Activated B cell treated with CpG ODN at 0.5 μM for 24 hours (primary cell): Measurements from ENCODE around the gene DOK3. TPM values are rescaled to one million over a fixed set of nuclear protein-coding genes. Genes with fewer than 3 reads are reported as not detected.

Source experiments
- ATAC-seq: fragments of 200-7000 bp; cut with Tn5 transposase; one replicate; pipeline ENCODE4 v1.10.0; 2021; ENCODE audit warnings: low read depth, mild to moderate bottlenecking, moderate library complexity
- CTCF ChIA-PET: fragments of 350-600 bp; sonication (Branson Sonifier 250); formaldehyde crosslinking; loops from one replicate; lab custom pipeline; 2021; ENCODE audit warnings: antibody characterized with exemption; lab: Charles Lee
- POLR2A ChIA-PET: fragments of 350-600 bp; sonication (Branson Sonifier 250); formaldehyde crosslinking; loops from one replicate; lab custom pipeline; 2021; ENCODE audit warnings: antibody characterized with exemption; lab: Charles Lee
- DNase-seq: peaks from one replicate; pipeline ENCODE4 v3.0.0; 2022
- H3K27ac Mint-ChIP-seq: one replicate; pipeline ENCODE4 v1.8.0; 2020; ENCODE audit warnings: mixed read lengths
- H3K27me3 Mint-ChIP-seq: one replicate; pipeline ENCODE4 v1.8.0; 2021; ENCODE audit warnings: mixed read lengths
- H3K36me3 Mint-ChIP-seq: one replicate; pipeline ENCODE4 v1.8.0; 2021; ENCODE audit warnings: low read depth, mixed read lengths
- H3K4me1 Mint-ChIP-seq: one replicate; pipeline ENCODE4 v1.8.0; 2021; ENCODE audit warnings: mixed read lengths
- H3K4me3 Mint-ChIP-seq: one replicate; pipeline ENCODE4 v1.8.0; 2020; ENCODE audit warnings: mild to moderate bottlenecking, mixed read lengths
- H3K9me3 Mint-ChIP-seq: one replicate; pipeline ENCODE4 v1.8.0; 2020; ENCODE audit warnings: mixed read lengths
- CTCF ChIP-seq: fragments of 200-600 bp; IDR thresholded peaks from one replicate; pipeline ENCODE4 v1.8.0; 2022; ENCODE audit warnings: antibody characterized with exemption, mild to moderate bottlenecking
- intact Hi-C: fragments of 100-400 bp; cut with micrococcal nuclease; formaldehyde crosslinking; loops from one replicate; pipeline ENCODE4 v1.15.1; 2024
- total RNA-seq: library from RNA; stranded (reverse); gene quantifications from 2 replicates; pipeline ENCODE4 v1.2.3, GENCODE V29; 2022

DOK3 gene
- total RNA-seq, 1 donor from 2014 or later: 88.5 TPM

GRCh38 chr5:177465044-177465443, 44.6 kb downstream of the DOK3 start:
- DNase-seq (no peak), ATAC-seq (no peak)
- Mint-ChIP-seq H3K9me3 (peaks cover 2% of the 10 kb centered on the region), H3K4me1 (peaks cover 2% of the 10 kb centered on the region), H3K4me3 (no peak overlapping the region), H3K27me3 (no peaks in the 10 kb centered on the region), H3K36me3 (no peaks in the 10 kb centered on the region), H3K27ac (no peak overlapping the region)
- ChIA-PET POLR2A (no interaction called here), CTCF (no interaction called here)
- intact Hi-C loops: no loop called here
- TF ChIP-seq CTCF: no peak

DNA sequence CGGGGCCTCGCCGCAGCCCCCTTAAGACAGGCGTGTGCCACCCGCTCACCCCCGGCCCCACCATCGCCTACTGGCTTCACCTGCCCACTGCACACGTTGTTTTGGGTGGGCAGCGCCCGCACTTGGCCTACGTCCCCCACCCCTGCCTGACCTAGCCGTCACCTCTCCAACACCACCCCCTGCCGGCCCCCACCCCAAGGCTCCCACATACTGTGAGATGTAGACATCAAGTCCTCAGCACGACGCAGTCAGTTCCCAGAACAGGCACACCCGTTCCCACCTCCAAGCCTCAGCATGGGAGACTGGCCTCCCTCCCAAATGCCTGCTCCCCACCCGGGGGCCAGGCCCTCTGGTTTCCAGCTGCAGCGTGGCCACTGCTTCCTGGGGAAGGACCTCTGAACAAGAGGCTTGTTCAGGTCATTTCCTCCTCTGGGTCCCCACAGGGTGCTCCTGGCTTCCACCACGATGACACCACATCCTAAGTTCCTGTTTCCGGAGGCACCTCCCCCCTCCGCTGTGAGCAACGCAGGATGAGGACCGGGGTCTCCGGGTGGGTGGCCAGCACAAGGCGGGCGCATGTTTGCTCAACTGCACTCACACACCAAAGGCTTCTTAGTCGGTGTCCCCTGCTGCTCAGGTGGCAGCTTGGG, 47.5 kb downstream of the DOK3 start:
- Mint-ChIP-seq H3K4me1 (peaks cover 6% of the 10 kb centered on the region), H3K36me3 (no peaks in the 10 kb centered on the region), H3K9me3 (peaks cover 2% of the 10 kb centered on the region), H3K4me3 (no peak overlapping the region), H3K27ac (no peak overlapping the region), H3K27me3 (no peaks in the 10 kb centered on the region)
- DNase-seq (no peak), ATAC-seq (no peak)
- ChIA-PET CTCF (no interaction called here), POLR2A (no interaction called here)
- intact Hi-C loops: no loop called here
- TF ChIP-seq CTCF: no peak

GRCh38 chr5:177459819-177460628, 49.6 kb downstream of the DOK3 start:
- no peak for TF ChIP-seq CTCF
- H3K4me3 Mint-ChIP-seq: no peak overlapping the region
- H3K27me3 Mint-ChIP-seq: no peaks in the 10 kb centered on the region
- no peaks in the 10 kb centered on the region for H3K36me3 Mint-ChIP-seq
- ChIA-PET CTCF (no interaction called here), POLR2A (interaction anchor here (0.6 kb wide), 1 partner anchor 73 kb away, joined by 6 read pairs; no protein-coding TSS in a partner anchor)
- DNase-seq (no peak), ATAC-seq (no peak)
- intact Hi-C loops: loop anchor here (5.0 kb wide), 1 partner anchor 328 kb away; the partner anchor contains the start of gene NSD1
- H3K9me3 Mint-ChIP-seq: no peaks in the 10 kb centered on the region
- H3K4me1 Mint-ChIP-seq: peaks cover 11% of the 10 kb centered on the region
- H3K27ac Mint-ChIP-seq: no peak overlapping the region

DNA sequence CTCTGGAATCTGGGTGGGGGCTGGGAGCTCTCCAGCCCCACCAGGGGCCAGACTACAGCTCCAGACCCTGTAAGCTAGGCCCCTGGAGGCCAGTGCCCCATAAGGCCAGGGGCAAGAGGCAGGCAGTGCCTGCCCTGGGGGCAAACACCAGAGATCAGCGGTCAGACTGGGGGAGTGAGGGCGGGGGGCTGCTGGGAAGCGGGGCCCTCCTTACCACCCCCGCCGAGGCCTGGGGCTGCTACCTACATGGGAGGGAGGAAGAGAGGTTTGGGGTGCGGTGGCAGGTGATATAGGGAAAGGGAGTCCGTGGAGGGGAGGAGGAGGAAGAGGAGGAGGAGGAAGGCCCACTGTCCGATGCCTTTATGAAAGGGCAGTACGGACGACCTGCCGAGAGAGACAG, 50.3 kb downstream of the DOK3 start:
- intact Hi-C loops: loop anchor here (5.0 kb wide), 1 partner anchor 327 kb away; the partner anchor contains the start of gene NSD1
- ChIA-PET POLR2A (no interaction called here), CTCF (interaction anchor here (2.8 kb wide), 1 partner anchor 56 kb away, joined by 22 read pairs; no protein-coding TSS in a partner anchor)
- ATAC-seq (no peak), DNase-seq (no peak)
- Mint-ChIP-seq H3K9me3 (no peaks in the 10 kb centered on the region), H3K27ac (no peak overlapping the region), H3K4me3 (no peak overlapping the region), H3K36me3 (no peaks in the 10 kb centered on the region), H3K27me3 (no peaks in the 10 kb centered on the region), H3K4me1 (peaks cover 11% of the 10 kb centered on the region)
- no peak for TF ChIP-seq CTCF

GRCh38 chr5:177458912-177459350, 50.7 kb downstream of the DOK3 start:
- H3K27ac Mint-ChIP-seq: no peak overlapping the region
- intact Hi-C loops: loop anchor here (5.0 kb wide), 1 partner anchor 327 kb away; the partner anchor contains the start of gene NSD1
- H3K4me3 Mint-ChIP-seq: no peak overlapping the region
- no peaks in the 10 kb centered on the region for H3K36me3 Mint-ChIP-seq
- no peaks in the 10 kb centered on the region for H3K27me3 Mint-ChIP-seq
- ChIA-PET CTCF (interaction anchor here (2.2 to 2.8 kb wide), 2 partner anchors 43 to 56 kb away, joined by 8 to 22 read pairs; no protein-coding TSS in a partner anchor), POLR2A (no interaction called here)
- ATAC-seq (no peak), DNase-seq (no peak)
- no peaks in the 10 kb centered on the region for H3K9me3 Mint-ChIP-seq
- peaks cover 13% of the 10 kb centered on the region for H3K4me1 Mint-ChIP-seq
- no peak for TF ChIP-seq CTCF
